Liver (tissue), 9 donors: ENCODE measurements around the gene CCDC191. TPM values are rescaled to one million over a fixed set of nuclear protein-coding genes. Genes with fewer than 3 reads are reported as not detected.

Source experiments
- DNase-seq: peaks from one replicate; pipeline ENCODE4 v3.0.0-alpha.2; 2017; ENCODE audit warnings: low spot score
- H3K27ac ChIP-seq, 2 donors: one replicate each; pipeline ENCODE4 v1.7.0; 2013; ENCODE audit warnings: inconsistent platforms in 2 of 2, low read length in 2 of 2, control low read depth in 1 of 2, low read depth in 1 of 2, mild to moderate bottlenecking in 1 of 2
- H3K27me3 ChIP-seq, 4 donors: one replicate each; pipeline versions ENCODE4 v1.6.1 to v1.7.0; 2013; ENCODE audit warnings: low read length in 3 of 4, inconsistent platforms in 1 of 4, mild to moderate bottlenecking in 1 of 4, moderate library complexity in 1 of 4; ENCODE audit not compliant: control insufficient read depth in 4 of 4, insufficient read depth in 4 of 4
- H3K36me3 ChIP-seq, 4 donors: one replicate each; pipeline versions ENCODE4 v1.6.1 to v1.7.0; 2013; ENCODE audit warnings: low read length in 3 of 4, mild to moderate bottlenecking in 3 of 4, low read depth in 1 of 4, moderate library complexity in 1 of 4; ENCODE audit not compliant: control insufficient read depth in 4 of 4, insufficient read depth in 3 of 4
- H3K4me1 ChIP-seq, 4 donors: one replicate each; pipeline versions ENCODE4 v1.6.1 to v1.7.0; 2013; ENCODE audit warnings: low read length in 3 of 4, mild to moderate bottlenecking in 3 of 4, moderate library complexity in 1 of 4; ENCODE audit not compliant: control insufficient read depth in 4 of 4, insufficient read depth in 4 of 4
- H3K4me3 ChIP-seq, 3 donors: one replicate each; pipeline versions ENCODE4 v1.6.1 to v1.7.0; 2013; ENCODE audit warnings: low read length in 3 of 3, control low read depth in 1 of 3, low read depth in 1 of 3, mild to moderate bottlenecking in 1 of 3
- H3K9ac ChIP-seq, 2 donors: one replicate each; pipeline ENCODE4 v1.7.0; 2013; ENCODE audit warnings: low read length in 2 of 2, mild to moderate bottlenecking in 2 of 2, moderate library complexity in 2 of 2, control low read depth in 1 of 2, low read depth in 1 of 2
- H3K9me3 ChIP-seq, 4 donors: one replicate each; pipeline versions ENCODE4 v1.6.1 to v1.7.0; 2013; ENCODE audit warnings: low read length in 3 of 4; ENCODE audit not compliant: control insufficient read depth in 4 of 4
- ATF3 ChIP-seq: IDR thresholded peaks from 2 replicates; pipeline ENCODE4 v1.6.1; 2016; ENCODE audit warnings: antibody characterized with exemption
- CTCF ChIP-seq: fragments of 150-350 bp; IDR thresholded peaks from 2 replicates; pipeline ENCODE4 v1.5.1; 2017; ENCODE audit warnings: improper control_type of control experiment, low read depth, low read length; ENCODE audit not compliant: missing input control
- EGR1 ChIP-seq, 2 donors: IDR thresholded peaks; 2 replicates each; pipeline ENCODE4 v1.6.1; 2016 to 2018; ENCODE audit warnings: antibody characterized with exemption in 2 of 2, low read depth in 2 of 2
- FOXA1 ChIP-seq: IDR thresholded peaks from 2 replicates; pipeline ENCODE4 v1.6.1; 2016; ENCODE audit warnings: antibody characterized with exemption
- FOXA2 ChIP-seq: IDR thresholded peaks from 2 replicates; pipeline ENCODE4 v1.6.1; 2016; ENCODE audit warnings: antibody characterized with exemption
- GABPA ChIP-seq, 2 donors: IDR thresholded peaks in 1 of 2; conservative IDR thresholded peaks in 1 of 2; 2 replicates each; pipeline ENCODE4 v1.6.1; 2016; ENCODE audit warnings: antibody characterized with exemption in 2 of 2, mild to moderate bottlenecking in 1 of 2, moderate library complexity in 1 of 2
- HNF4A ChIP-seq, 2 donors: conservative IDR thresholded peaks; 2 replicates each; pipeline ENCODE4 v1.6.1; 2016; ENCODE audit warnings: antibody characterized with exemption in 2 of 2, mild to moderate bottlenecking in 2 of 2
- HNF4G ChIP-seq: IDR thresholded peaks from 2 replicates; pipeline ENCODE4 v1.6.1; 2016; ENCODE audit warnings: antibody characterized with exemption
- JUND ChIP-seq, 2 donors: IDR thresholded peaks; 2 replicates each; pipeline ENCODE4 v1.6.1; 2016; ENCODE audit warnings: antibody characterized with exemption in 2 of 2
- MAX ChIP-seq: IDR thresholded peaks from 2 replicates; pipeline ENCODE4 v1.6.1; 2016; ENCODE audit warnings: antibody characterized with exemption
- NR2F2 ChIP-seq: IDR thresholded peaks from 2 replicates; pipeline ENCODE4 v1.6.1; 2016; ENCODE audit warnings: antibody characterized with exemption
- RAD21 ChIP-seq, 2 donors: IDR thresholded peaks; 2 replicates each; pipeline ENCODE4 v1.6.1; 2016; ENCODE audit warnings: antibody characterized with exemption in 2 of 2, mild to moderate bottlenecking in 2 of 2
- REST ChIP-seq: IDR thresholded peaks from 2 replicates; pipeline ENCODE4 v1.6.1; 2016; ENCODE audit warnings: antibody characterized with exemption, mild to moderate bottlenecking
- RXRA ChIP-seq, 2 donors: IDR thresholded peaks; 2 replicates each; pipeline ENCODE4 v1.6.1; 2017 to 2018; ENCODE audit warnings: antibody characterized with exemption in 2 of 2, mild to moderate bottlenecking in 1 of 2
- SP1 ChIP-seq: IDR thresholded peaks from 2 replicates; pipeline ENCODE4 v1.6.1; 2018; ENCODE audit warnings: antibody characterized with exemption, mild to moderate bottlenecking
- TAF1 ChIP-seq: conservative IDR thresholded peaks from 2 replicates; pipeline ENCODE4 v1.6.1; 2016; ENCODE audit warnings: antibody characterized with exemption, mild to moderate bottlenecking
- YY1 ChIP-seq: IDR thresholded peaks from 2 replicates; pipeline ENCODE4 v1.6.1; 2016; ENCODE audit warnings: antibody characterized with exemption, mild to moderate bottlenecking
- ZBTB33 ChIP-seq: IDR thresholded peaks from 2 replicates; pipeline ENCODE4 v1.6.1; 2016; ENCODE audit warnings: antibody characterized with exemption
- polyA plus RNA-seq, 2 donors: library from polyadenylated mRNA; stranded (reverse) in 1 of 2; unstranded in 1 of 2; fragments of 200-250 nt in 1 of 2; fragments of >200 nt in 1 of 2; fragmentation: Nextera tagmentation in 1 of 2; extraction: Ambion mirVana in 1 of 2; gene quantifications; one replicate each; pipeline versions ENCODE4 v1.2.1 to v1.2.3, GENCODE V29; 2013 to 2015
- total RNA-seq, 2 donors: library from RNA; depleted of rRNA; stranded (reverse); fragments of >200 nt; gene quantifications; one replicate each; pipeline ENCODE4 v1.2.3, GENCODE V29; 2014
- donor health status: healthy.
- donor health status: healthy.
- donor health status: healthy.
- donor health status: healthy.
- donor health status: healthy.

CCDC191 gene
- total and polyA plus RNA-seq, 4 donors: 0.31 to 1.0 (median 0.80) TPM

DNA sequence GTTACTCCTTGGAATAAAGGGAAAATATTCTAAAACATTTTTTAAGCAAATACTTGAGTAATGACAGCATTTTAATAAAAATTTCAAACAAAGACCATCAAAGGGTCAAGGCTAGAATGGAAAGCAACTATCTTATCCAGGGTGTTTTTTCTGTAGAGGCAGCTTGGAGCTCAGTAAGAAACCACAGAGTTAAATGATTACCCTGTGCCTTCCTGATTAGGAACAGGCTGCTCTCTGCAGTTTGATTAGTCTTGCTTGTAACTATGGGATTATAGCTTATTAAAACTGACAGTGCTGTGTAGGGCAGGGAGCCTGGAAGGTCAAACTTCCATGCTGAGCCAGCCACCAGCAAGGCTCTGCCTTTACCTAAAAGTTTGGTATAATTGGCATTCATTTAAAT, 33.3 kb upstream of the CCDC191 start:
- Histone ChIP-seq H3K27ac (no peak overlapping the region), H3K4me3 (no peak overlapping the region), H3K4me1 (no peaks in the 10 kb centered on the region), H3K36me3 (peaks cover 1 to 20% (median 14%) of the 10 kb centered on the region in 4 donors), H3K9me3 (no peaks in the 10 kb centered on the region), H3K27me3 (no peaks in the 10 kb centered on the region), H3K9ac (no peak overlapping the region)
- TF ChIP-seq FOXA2 (no peak), GABPA (IDR thresholded peaks at IDR 0.05 in 1 of 2, conservative IDR thresholded peaks at IDR 0.05 in 1 of 2) (no peak), EGR1 (IDR thresholded peaks at IDR 0.05; ENCODE audit: low read depth in 2 of 2) (no peak), REST (no peak), YY1 (no peak), SP1 (no peak), FOXA1 (no peak), CTCF (no peak), RXRA (IDR thresholded peaks at IDR 0.05) (no peak), HNF4A (conservative IDR thresholded peaks at IDR 0.05) (no peak), ZBTB33 (no peak), RAD21 (IDR thresholded peaks at IDR 0.05) (no peak), MAX (no peak), ATF3 (no peak), TAF1 (no peak), HNF4G (no peak), JUND (IDR thresholded peaks at IDR 0.05) (no peak), NR2F2 (no peak)
- DNase-seq: no peak
